HG03521 (cell line): ENCODE data around the gene PRIMA1.

Experiments
- ATAC-seq: cut with Tn5 transposase; IDR thresholded peaks from one replicate; pipeline ENCODE4 v1.9.1; 2021; ENCODE audit warnings: mild to moderate bottlenecking, moderate library complexity; ENCODE audit not compliant: unreplicated experiment

PRIMA1 gene

GRCh38 chr14:93715279-93715927 lies 72.9 kb downstream of the PRIMA1 start:
- ATAC-seq, result no peak

GRCh38 chr14:93714605-93715004 lies 73.7 kb downstream of the PRIMA1 start:
- ATAC-seq, result no peak

- ATAC-seq, result no peak
Measured at GRCh38 chr14:93713726-93714405, 74.4 kb downstream of the PRIMA1 start.

- no peak for ATAC-seq
Measured at GRCh38 chr14:93712838-93713724, 75.2 kb downstream of the PRIMA1 start.

- no peak for ATAC-seq
Measured at GRCh38 chr14:93712079-93712837, 76.0 kb downstream of the PRIMA1 start.

GRCh38 chr14:93709249-93709648 lies 79.0 kb downstream of the PRIMA1 start:
- ATAC-seq, result no peak

- ATAC-seq, result no peak
Measured at GRCh38 chr14:93708800-93709199, 79.5 kb downstream of the PRIMA1 start.

- no peak for ATAC-seq
Measured at GRCh38 chr14:93708311-93708734, 80.0 kb downstream of the PRIMA1 start.

- ATAC-seq, result no peak
Measured at GRCh38 chr14:93707475-93707874, 80.8 kb downstream of the PRIMA1 start.

- no peak for ATAC-seq
Measured at GRCh38 chr14:93706360-93706955, 81.8 kb downstream of the PRIMA1 start.

GRCh38 chr14:93705513-93706156 lies 82.7 kb downstream of the PRIMA1 start:
- no peak for ATAC-seq

- ATAC-seq, result no peak
Measured at GRCh38 chr14:93703941-93704340, 84.3 kb downstream of the PRIMA1 start.

- no peak for ATAC-seq
Measured at GRCh38 chr14:93702946-93703345, 85.3 kb downstream of the PRIMA1 start.

GRCh38 chr14:93701562-93701961 lies 86.7 kb downstream of the PRIMA1 start:
- ATAC-seq, result no peak

GRCh38 chr14:93700928-93701327 lies 87.4 kb downstream of the PRIMA1 start:
- ATAC-seq, result no peak

GRCh38 chr14:93693914-93694313 lies 94.4 kb downstream of the PRIMA1 start:
- ATAC-seq, result no peak

- ATAC-seq, result no peak
Measured at GRCh38 chr14:93691042-93691780, 97.1 kb downstream of the PRIMA1 start.

- ATAC-seq, result no peak
Measured at GRCh38 chr14:93690146-93690545, 98.1 kb downstream of the PRIMA1 start.

- ATAC-seq, result no peak
Measured at GRCh38 chr14:93688820-93689219, 99.5 kb downstream of the PRIMA1 start.
